Measurements from ENCODE around the gene TMEM244.

TMEM244 gene

GRCh38 chr6:129785047-129785755, 75.9 kb downstream of the TMEM244 start:
- no peak overlapping the region for H3K4me3 ChIP-seq (ENCODE audit: low read depth, low read length)
- TF ChIP-seq, protein P1, sequence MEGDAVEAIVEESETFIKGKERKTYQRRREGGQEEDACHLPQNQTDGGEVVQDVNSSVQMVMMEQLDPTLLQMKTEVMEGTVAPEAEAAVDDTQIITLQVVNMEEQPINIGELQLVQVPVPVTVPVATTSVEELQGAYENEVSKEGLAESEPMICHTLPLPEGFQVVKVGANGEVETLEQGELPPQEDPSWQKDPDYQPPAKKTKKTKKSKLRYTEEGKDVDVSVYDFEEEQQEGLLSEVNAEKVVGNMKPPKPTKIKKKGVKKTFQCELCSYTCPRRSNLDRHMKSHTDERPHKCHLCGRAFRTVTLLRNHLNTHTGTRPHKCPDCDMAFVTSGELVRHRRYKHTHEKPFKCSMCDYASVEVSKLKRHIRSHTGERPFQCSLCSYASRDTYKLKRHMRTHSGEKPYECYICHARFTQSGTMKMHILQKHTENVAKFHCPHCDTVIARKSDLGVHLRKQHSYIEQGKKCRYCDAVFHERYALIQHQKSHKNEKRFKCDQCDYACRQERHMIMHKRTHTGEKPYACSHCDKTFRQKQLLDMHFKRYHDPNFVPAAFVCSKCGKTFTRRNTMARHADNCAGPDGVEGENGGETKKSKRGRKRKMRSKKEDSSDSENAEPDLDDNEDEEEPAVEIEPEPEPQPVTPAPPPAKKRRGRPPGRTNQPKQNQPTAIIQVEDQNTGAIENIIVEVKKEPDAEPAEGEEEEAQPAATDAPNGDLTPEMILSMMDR (IDR thresholded peaks at IDR 0.05; ENCODE audit: insufficient read depth, low read length, missing control alignments): no peak
- CTCF ChIA-PET: interaction anchor here (1.3 to 10.7 kb wide), 3 partner anchors 9 to 187 kb away, joined by 3 to 108 read pairs (median 9); no protein-coding TSS in a partner anchor
- no peak for DNase-seq (ENCODE audit: low read depth, low spot score)
- POLR2A ChIA-PET: interaction anchor here (0.5 kb wide), 1 partner anchor 10 kb away, joined by 3 read pairs; no protein-coding TSS in a partner anchor
